HG02938 (cell line): Measurements from ENCODE around the gene SEMA3C.
A peak's percentile ranks its signal among the peaks of the same experiment; 100 is the strongest.

ENCODE experiments used
- ATAC-seq: cut with Tn5 transposase; IDR thresholded peaks from one replicate; pipeline ENCODE4 v1.9.1; 2021; ENCODE audit warnings: mild to moderate bottlenecking, moderate library complexity; ENCODE audit not compliant: unreplicated experiment

Gene SEMA3C

GRCh38 chr7:80918909-80919721, at the start of gene SEMA3C:
Gene SEMA3C (minus strand): TSS chr7:80919051. CDS start chr7:80916781, 2,270 bp downstream.
- ATAC-seq, result peak; percentile 65

- no peak for ATAC-seq
Observed at GRCh38 chr7:80968606-80969005, 49.8 kb upstream of the SEMA3C start.

- ATAC-seq, result no peak
Observed at GRCh38 chr7:80967917-80968297, 49.1 kb upstream of the SEMA3C start.

- ATAC-seq, result no peak
Observed at GRCh38 chr7:80967071-80967916, 48.4 kb upstream of the SEMA3C start.

- no peak for ATAC-seq
Observed at GRCh38 chr7:80960244-80960795, 41.5 kb upstream of the SEMA3C start.

- no peak for ATAC-seq
Observed at GRCh38 chr7:80957226-80957777, 38.5 kb upstream of the SEMA3C start.

GRCh38 chr7:80954191-80954590, 35.3 kb upstream of the SEMA3C start:
- ATAC-seq, result no peak

- ATAC-seq, result no peak
Observed at GRCh38 chr7:80950550-80950967, 31.7 kb upstream of the SEMA3C start.

- ATAC-seq, result no peak
Observed at GRCh38 chr7:80949449-80949848, 30.6 kb upstream of the SEMA3C start.

GRCh38 chr7:80946858-80947257, 28.0 kb upstream of the SEMA3C start:
- ATAC-seq, result no peak

- no peak for ATAC-seq
Observed at GRCh38 chr7:80945976-80946375, 27.1 kb upstream of the SEMA3C start.

GRCh38 chr7:80943342-80943741, 24.5 kb upstream of the SEMA3C start:
- no peak for ATAC-seq

GRCh38 chr7:80942261-80943041, 23.6 kb upstream of the SEMA3C start:
- ATAC-seq, result no peak

- no peak for ATAC-seq
Observed at GRCh38 chr7:80941208-80941758, 22.4 kb upstream of the SEMA3C start.

GRCh38 chr7:80940539-80941207, 21.8 kb upstream of the SEMA3C start:
- no peak for ATAC-seq

GRCh38 chr7:80937336-80937735, 18.5 kb upstream of the SEMA3C start:
- ATAC-seq, result no peak

GRCh38 chr7:80935991-80936780, 17.3 kb upstream of the SEMA3C start:
- ATAC-seq, result no peak

GRCh38 chr7:80934321-80934720, 15.5 kb upstream of the SEMA3C start:
- ATAC-seq, result no peak

GRCh38 chr7:80932536-80932935, 13.7 kb upstream of the SEMA3C start:
- no peak for ATAC-seq
